Measurements from ENCODE around the gene PITPNB.

Gene PITPNB

DNA sequence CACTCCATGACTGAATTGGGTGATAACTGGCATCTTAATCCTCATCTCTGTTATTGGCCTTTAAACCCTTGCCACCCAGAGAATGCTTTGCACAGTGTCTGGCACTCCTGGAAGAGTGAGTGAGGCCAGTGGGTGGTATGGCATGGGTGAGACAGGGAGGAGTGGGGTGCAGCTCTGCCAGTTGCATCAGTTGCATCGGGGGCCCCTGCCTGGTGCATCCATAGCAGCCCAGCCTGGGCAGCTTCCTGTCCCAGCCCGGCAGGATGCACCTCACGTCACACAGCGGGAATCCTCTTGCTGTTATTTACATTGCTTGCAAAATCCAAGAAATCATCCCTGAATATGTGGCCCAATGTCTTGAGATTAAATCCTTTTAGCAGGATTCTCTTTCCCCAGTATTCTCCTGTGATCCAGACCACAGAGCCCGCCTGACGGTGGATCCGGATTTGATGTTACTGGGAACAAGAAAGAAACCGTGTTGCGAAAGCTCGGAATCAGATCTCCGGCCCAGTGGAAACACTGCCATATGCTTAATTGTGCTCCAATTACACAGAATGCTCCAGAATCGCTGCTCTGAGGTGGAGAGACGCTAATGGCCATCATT is 79.9 kb downstream of the PITPNB start:
- Histone ChIP-seq H3K27me3 (ENCODE audit: insufficient read depth, low read length) (no peaks in the 10 kb centered on the region), H3K36me3 (ENCODE audit: insufficient read depth, low read depth, low read length) (no peaks in the 10 kb centered on the region), H3K4me3 (ENCODE audit: low read length) (no peak overlapping the region), H3K4me1 (ENCODE audit: insufficient read depth, low read length) (peaks cover 16% of the 10 kb centered on the region), H3K9ac (ENCODE audit: low read depth, low read length) (no peak overlapping the region), H3K9me3 (ENCODE audit: insufficient read depth, low read depth, low read length) (no peaks in the 10 kb centered on the region; the same call in 1 of the 2 replicates), H3K27ac (ENCODE audit: low read length) (no peak overlapping the region)

- H3K27ac ChIP-seq (ENCODE audit: low read length): no peak overlapping the region
- no peak overlapping the region; the same call in 1 of the 2 replicates for H3K9ac ChIP-seq (ENCODE audit: low read depth, low read length)
- H3K4me3 ChIP-seq (ENCODE audit: low read length): no peak overlapping the region
- no peaks in the 10 kb centered on the region for H3K36me3 ChIP-seq (ENCODE audit: insufficient read depth, low read depth, low read length)
- H3K27me3 ChIP-seq (ENCODE audit: insufficient read depth, low read length): no peaks in the 10 kb centered on the region
- peaks cover 16% of the 10 kb centered on the region for H3K4me1 ChIP-seq (ENCODE audit: insufficient read depth, low read length)
- H3K9me3 ChIP-seq (ENCODE audit: insufficient read depth, low read depth, low read length): no peaks in the 10 kb centered on the region; the same call in 1 of the 2 replicates
Observed at GRCh38 chr22:27836181-27836580, 82.9 kb downstream of the PITPNB start.

DNA sequence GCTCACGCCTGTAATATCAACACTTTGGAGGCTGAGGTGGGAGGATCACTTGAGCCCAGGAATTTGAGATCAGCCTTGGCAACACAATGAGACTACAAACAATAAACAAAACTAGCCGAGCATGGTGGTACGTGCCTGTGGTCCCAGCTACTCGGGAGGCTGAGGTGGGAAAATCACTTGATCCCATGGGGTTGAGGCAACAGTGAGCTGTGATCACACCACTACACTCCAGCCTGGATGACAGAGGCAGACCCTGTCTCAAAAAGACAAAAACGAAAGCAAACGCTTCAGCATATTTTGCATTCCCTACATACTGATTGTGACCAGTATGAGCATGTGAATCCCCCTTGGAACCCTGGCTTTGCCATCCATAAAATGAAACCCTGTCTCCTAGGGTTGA is 83.6 kb downstream of the PITPNB start:
- Histone ChIP-seq H3K4me3 (ENCODE audit: low read length) (no peak overlapping the region), H3K27ac (ENCODE audit: low read length) (no peak overlapping the region), H3K9ac (ENCODE audit: low read depth, low read length) (no peak overlapping the region; the same call in 1 of the 2 replicates), H3K27me3 (ENCODE audit: insufficient read depth, low read length) (no peaks in the 10 kb centered on the region), H3K4me1 (ENCODE audit: insufficient read depth, low read length) (peaks cover 16% of the 10 kb centered on the region), H3K36me3 (ENCODE audit: insufficient read depth, low read depth, low read length) (no peaks in the 10 kb centered on the region), H3K9me3 (ENCODE audit: insufficient read depth, low read depth, low read length) (no peaks in the 10 kb centered on the region; the same call in 1 of the 2 replicates)

- peaks cover 15% of the 10 kb centered on the region for H3K4me1 ChIP-seq (ENCODE audit: insufficient read depth, low read length)
- H3K4me3 ChIP-seq (ENCODE audit: low read length): no peak overlapping the region
- H3K27me3 ChIP-seq (ENCODE audit: insufficient read depth, low read length): no peaks in the 10 kb centered on the region
- H3K27ac ChIP-seq (ENCODE audit: low read length): no peak overlapping the region
- no peak overlapping the region for H3K9ac ChIP-seq (ENCODE audit: low read depth, low read length)
- H3K9me3 ChIP-seq (ENCODE audit: insufficient read depth, low read depth, low read length): no peaks in the 10 kb centered on the region; the same call in 1 of the 2 replicates
- H3K36me3 ChIP-seq (ENCODE audit: insufficient read depth, low read depth, low read length): no peaks in the 10 kb centered on the region
Observed at GRCh38 chr22:27834364-27835185, 84.5 kb downstream of the PITPNB start.

GRCh38 chr22:27833803-27834202 is 85.3 kb downstream of the PITPNB start:
- H3K4me3 ChIP-seq (ENCODE audit: low read length): no peak overlapping the region
- H3K27me3 ChIP-seq (ENCODE audit: insufficient read depth, low read length): no peaks in the 10 kb centered on the region
- H3K4me1 ChIP-seq (ENCODE audit: insufficient read depth, low read length): peaks cover 9% of the 10 kb centered on the region
- H3K27ac ChIP-seq (ENCODE audit: low read length): no peak overlapping the region
- no peak overlapping the region for H3K9ac ChIP-seq (ENCODE audit: low read depth, low read length)
- H3K36me3 ChIP-seq (ENCODE audit: insufficient read depth, low read depth, low read length): no peaks in the 10 kb centered on the region
- H3K9me3 ChIP-seq (ENCODE audit: insufficient read depth, low read depth, low read length): no peaks in the 10 kb centered on the region; the same call in 1 of the 2 replicates

DNA sequence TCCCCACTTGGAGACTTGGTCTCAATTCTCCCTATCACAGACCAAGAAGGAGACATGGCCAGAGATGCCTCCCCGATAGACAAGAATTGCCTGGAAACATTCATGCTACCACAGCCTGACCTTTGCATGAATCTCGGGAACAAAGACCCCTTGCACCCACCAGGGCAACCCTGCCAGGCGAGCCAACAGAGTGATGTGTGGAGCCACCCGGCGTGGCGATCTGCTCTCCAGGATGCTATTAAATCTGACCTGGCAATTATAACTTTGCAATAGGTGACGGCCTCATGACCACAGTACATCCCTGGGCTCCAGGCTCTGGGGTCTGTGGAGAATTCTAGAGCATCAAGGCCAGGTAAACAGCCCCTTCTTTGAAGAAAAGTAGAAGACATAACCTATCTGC is 86.5 kb downstream of the PITPNB start:
- H3K27me3 ChIP-seq (ENCODE audit: insufficient read depth, low read length): no peaks in the 10 kb centered on the region
- H3K9me3 ChIP-seq (ENCODE audit: insufficient read depth, low read depth, low read length): no peaks in the 10 kb centered on the region
- no peak overlapping the region for H3K9ac ChIP-seq (ENCODE audit: low read depth, low read length)
- peaks cover 9% of the 10 kb centered on the region for H3K4me1 ChIP-seq (ENCODE audit: insufficient read depth, low read length)
- no peak overlapping the region for H3K4me3 ChIP-seq (ENCODE audit: low read length)
- no peaks in the 10 kb centered on the region for H3K36me3 ChIP-seq (ENCODE audit: insufficient read depth, low read depth, low read length)
- H3K27ac ChIP-seq (ENCODE audit: low read length): no peak overlapping the region

DNA sequence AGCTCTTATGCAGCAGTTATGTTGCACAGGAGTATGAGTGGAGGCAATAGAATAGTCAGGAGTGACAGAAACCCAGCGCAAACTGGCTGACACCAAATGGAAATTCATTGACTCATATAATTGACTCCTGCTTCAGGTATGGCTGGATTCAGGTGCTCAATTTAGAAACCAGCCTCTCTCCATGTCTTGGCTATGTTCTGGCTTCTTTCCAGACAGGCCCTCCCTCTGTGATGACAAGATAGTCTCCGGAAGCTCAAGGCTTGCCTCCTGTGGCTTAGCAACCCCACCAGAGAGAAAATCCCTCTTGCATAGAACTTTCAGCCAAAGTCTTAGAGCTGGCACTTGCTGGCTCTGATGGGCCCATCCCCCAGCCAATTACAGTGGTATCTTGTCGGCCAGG is 89.4 kb downstream of the PITPNB start:
- Histone ChIP-seq H3K4me3 (ENCODE audit: low read length) (no peak overlapping the region), H3K9ac (ENCODE audit: low read depth, low read length) (no peak overlapping the region), H3K27me3 (ENCODE audit: insufficient read depth, low read length) (no peaks in the 10 kb centered on the region), H3K4me1 (ENCODE audit: insufficient read depth, low read length) (no peaks in the 10 kb centered on the region), H3K36me3 (ENCODE audit: insufficient read depth, low read depth, low read length) (no peaks in the 10 kb centered on the region), H3K27ac (ENCODE audit: low read length) (no peak overlapping the region), H3K9me3 (ENCODE audit: insufficient read depth, low read depth, low read length) (no peaks in the 10 kb centered on the region)

DNA sequence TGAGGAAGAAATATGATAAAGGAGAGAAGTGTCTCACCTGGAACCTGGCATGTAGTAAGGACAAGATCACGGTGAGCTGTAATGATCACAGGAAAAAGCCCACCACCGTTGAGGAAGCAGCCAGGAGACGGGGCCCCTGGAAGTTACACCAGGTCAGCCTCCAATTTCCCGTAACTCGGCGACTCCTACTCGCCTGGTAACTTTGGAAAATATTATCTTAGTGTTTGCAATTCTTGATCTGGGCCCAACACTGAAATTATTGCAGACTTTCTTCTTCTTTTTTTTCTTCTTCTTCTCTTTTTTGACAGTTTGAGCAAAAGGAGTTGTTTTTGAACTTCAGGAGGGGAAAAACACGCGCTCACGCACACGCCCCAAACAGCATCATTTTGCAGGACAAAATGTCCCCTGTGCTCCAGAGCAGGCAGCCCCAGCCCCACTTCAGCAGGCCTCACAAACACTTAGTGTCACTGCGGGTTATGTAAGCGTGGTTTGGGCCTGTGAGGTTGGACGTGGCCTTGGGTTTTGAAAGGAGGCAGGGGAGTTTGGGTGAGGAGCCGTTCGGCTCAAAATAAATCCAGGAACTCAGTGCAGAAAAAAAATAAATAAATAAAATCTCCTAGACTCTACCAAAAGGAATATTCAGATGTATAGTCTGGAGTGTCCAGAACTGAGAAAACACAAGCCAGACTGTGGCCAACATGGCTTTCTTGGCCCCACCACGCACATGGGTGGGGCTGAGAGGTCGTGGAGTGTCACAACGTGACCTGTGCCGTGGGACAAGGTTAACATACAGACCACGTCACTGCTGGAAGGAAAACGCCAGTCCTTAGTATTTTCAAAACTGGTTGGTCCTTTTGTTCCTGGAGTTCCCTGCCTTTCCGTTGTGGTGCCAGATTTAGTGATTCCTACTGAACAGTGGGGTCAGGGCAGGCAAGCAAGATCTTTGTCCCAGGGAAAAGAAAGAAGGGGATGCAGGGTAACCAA is 91.2 kb downstream of the PITPNB start:
- Histone ChIP-seq H3K27ac (ENCODE audit: low read length) (no peak overlapping the region), H3K9ac (ENCODE audit: low read depth, low read length) (no peak overlapping the region), H3K36me3 (ENCODE audit: insufficient read depth, low read depth, low read length) (no peaks in the 10 kb centered on the region), H3K4me3 (ENCODE audit: low read length) (no peak overlapping the region), H3K27me3 (ENCODE audit: insufficient read depth, low read length) (no peaks in the 10 kb centered on the region), H3K4me1 (ENCODE audit: insufficient read depth, low read length) (no peaks in the 10 kb centered on the region), H3K9me3 (ENCODE audit: insufficient read depth, low read depth, low read length) (no peaks in the 10 kb centered on the region)

- no peak overlapping the region for H3K9ac ChIP-seq (ENCODE audit: low read depth, low read length)
- no peak overlapping the region for H3K27ac ChIP-seq (ENCODE audit: low read length)
- H3K4me3 ChIP-seq (ENCODE audit: low read length): no peak overlapping the region
- no peaks in the 10 kb centered on the region for H3K36me3 ChIP-seq (ENCODE audit: insufficient read depth, low read depth, low read length)
- H3K27me3 ChIP-seq (ENCODE audit: insufficient read depth, low read length): no peaks in the 10 kb centered on the region
- no peaks in the 10 kb centered on the region for H3K9me3 ChIP-seq (ENCODE audit: insufficient read depth, low read depth, low read length)
- no peaks in the 10 kb centered on the region for H3K4me1 ChIP-seq (ENCODE audit: insufficient read depth, low read length)
Observed at GRCh38 chr22:27825174-27825573, 93.9 kb downstream of the PITPNB start.

GRCh38 chr22:27823221-27823620 is 95.8 kb downstream of the PITPNB start:
- Histone ChIP-seq H3K27ac (ENCODE audit: low read length) (no peak overlapping the region), H3K36me3 (ENCODE audit: insufficient read depth, low read depth, low read length) (no peaks in the 10 kb centered on the region), H3K9me3 (ENCODE audit: insufficient read depth, low read depth, low read length) (no peaks in the 10 kb centered on the region), H3K4me1 (ENCODE audit: insufficient read depth, low read length) (no peaks in the 10 kb centered on the region), H3K4me3 (ENCODE audit: low read length) (no peak overlapping the region), H3K9ac (ENCODE audit: low read depth, low read length) (no peak overlapping the region), H3K27me3 (ENCODE audit: insufficient read depth, low read length) (no peaks in the 10 kb centered on the region)

All from iPS-20b (cell line).